Measurements from ENCODE around the gene CELF1.
"Not testable (repeated sequence)": the region's sequence is repeated elsewhere in the genome, so short reads cannot be mapped to it uniquely, and the experiment has no call there.

Gene CELF1

GRCh38 chr11:47534704-47535251, 18.2 kb downstream of the CELF1 start:
- no peaks in the 10 kb centered on the region for H3K9me3 ChIP-seq (ENCODE audit: control insufficient read depth, low read depth, low read length)
- H3K27ac ChIP-seq (ENCODE audit: low read length): no peak overlapping the region
- H3K9ac ChIP-seq (ENCODE audit: low read length): no peak overlapping the region
- peaks cover 4% of the 10 kb centered on the region for H3K36me3 ChIP-seq (ENCODE audit: control insufficient read depth, low read depth, low read length)
- H3K27me3 ChIP-seq (ENCODE audit: control insufficient read depth, insufficient read depth, low read length): no peaks in the 10 kb centered on the region
- peaks cover 7% of the 10 kb centered on the region for H3K4me1 ChIP-seq (ENCODE audit: control insufficient read depth, low read depth, low read length)
- no peak overlapping the region for H3K4me3 ChIP-seq (ENCODE audit: low read length)

- Histone ChIP-seq H3K9ac (ENCODE audit: low read length) (no peak overlapping the region), H3K9me3 (ENCODE audit: control insufficient read depth, low read depth, low read length) (no peaks in the 10 kb centered on the region), H3K27ac (ENCODE audit: low read length) (no peak overlapping the region), H3K36me3 (ENCODE audit: control insufficient read depth, low read depth, low read length) (peaks cover 5% of the 10 kb centered on the region), H3K4me1 (ENCODE audit: control insufficient read depth, low read depth, low read length) (peaks cover 7% of the 10 kb centered on the region), H3K4me3 (ENCODE audit: low read length) (no peak overlapping the region), H3K27me3 (ENCODE audit: control insufficient read depth, insufficient read depth, low read length) (no peaks in the 10 kb centered on the region)
Measured at GRCh38 chr11:47533690-47534151, 19.2 kb downstream of the CELF1 start.

DNA sequence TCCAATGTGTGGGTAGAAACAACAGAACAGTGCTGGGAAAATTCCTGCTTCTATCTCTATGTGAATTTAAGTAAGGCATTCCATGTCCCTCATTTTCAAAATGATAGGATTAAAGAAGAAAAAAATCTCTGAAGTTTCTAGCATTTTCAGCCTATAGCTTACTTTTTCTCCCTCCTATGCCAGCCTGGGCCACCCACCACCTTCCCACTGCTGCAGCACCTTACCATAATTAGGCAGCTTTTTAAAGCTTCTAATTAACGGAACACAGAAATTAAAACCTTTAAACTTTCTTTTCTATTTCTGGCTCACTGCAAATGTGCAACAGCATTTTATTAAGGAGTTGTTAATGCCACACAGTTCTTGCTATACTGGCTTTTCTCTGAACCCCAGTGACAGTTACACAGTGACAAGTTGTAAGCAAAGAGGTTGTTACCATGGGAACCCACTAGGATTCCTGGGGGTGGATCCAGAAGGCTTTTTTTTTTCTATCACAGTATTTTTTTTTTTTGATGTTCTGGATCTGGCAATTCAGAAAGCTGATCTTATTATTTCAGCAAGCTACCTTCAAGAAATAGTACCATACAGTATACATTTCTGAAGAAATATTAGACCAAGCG, 20.2 kb downstream of the CELF1 start:
- Histone ChIP-seq H3K9ac (ENCODE audit: low read length) (no peak overlapping the region), H3K36me3 (ENCODE audit: control insufficient read depth, low read depth, low read length) (peaks cover 5% of the 10 kb centered on the region), H3K9me3 (ENCODE audit: control insufficient read depth, low read depth, low read length) (no peaks in the 10 kb centered on the region), H3K4me3 (ENCODE audit: low read length) (no peak overlapping the region), H3K4me1 (ENCODE audit: control insufficient read depth, low read depth, low read length) (peaks cover 7% of the 10 kb centered on the region), H3K27me3 (ENCODE audit: control insufficient read depth, insufficient read depth, low read length) (no peaks in the 10 kb centered on the region), H3K27ac (ENCODE audit: low read length) (no peak overlapping the region)

- H3K9me3 ChIP-seq (ENCODE audit: control insufficient read depth, low read depth, low read length): no peaks in the 10 kb centered on the region
- peaks cover 7% of the 10 kb centered on the region for H3K4me1 ChIP-seq (ENCODE audit: control insufficient read depth, low read depth, low read length)
- H3K4me3 ChIP-seq (ENCODE audit: low read length): no peak overlapping the region
- peaks cover 5% of the 10 kb centered on the region for H3K36me3 ChIP-seq (ENCODE audit: control insufficient read depth, low read depth, low read length)
- no peaks in the 10 kb centered on the region for H3K27me3 ChIP-seq (ENCODE audit: control insufficient read depth, insufficient read depth, low read length)
- no peak overlapping the region for H3K27ac ChIP-seq (ENCODE audit: low read length)
- H3K9ac ChIP-seq (ENCODE audit: low read length): no peak overlapping the region
Measured at GRCh38 chr11:47531666-47532065, 21.3 kb downstream of the CELF1 start.

DNA sequence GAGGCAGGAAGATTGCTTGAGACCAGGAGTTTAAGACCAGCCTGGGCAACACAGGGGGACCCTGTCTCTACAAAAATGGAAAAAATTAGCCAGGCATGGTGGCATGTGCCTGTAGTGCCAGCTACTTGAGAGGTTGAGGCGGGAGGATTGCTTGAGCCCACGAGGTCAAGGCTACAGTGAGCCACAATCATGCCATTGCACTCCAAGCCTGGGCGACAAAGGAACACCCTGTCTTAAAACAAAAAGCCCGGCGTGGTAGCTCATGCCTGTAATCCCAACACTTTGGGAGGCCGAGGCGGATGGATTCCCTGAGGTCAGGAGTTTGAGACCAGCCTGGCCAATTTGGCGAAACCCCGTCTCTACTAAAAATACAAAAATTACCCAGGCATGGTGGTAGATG, 22.2 kb downstream of the CELF1 start:
- H3K27ac ChIP-seq (ENCODE audit: low read length); H3K9ac ChIP-seq (ENCODE audit: low read length); H3K27me3 ChIP-seq (ENCODE audit: control insufficient read depth, insufficient read depth, low read length); H3K4me1 ChIP-seq (ENCODE audit: control insufficient read depth, low read depth, low read length); H3K36me3 ChIP-seq (ENCODE audit: control insufficient read depth, low read depth, low read length); H3K4me3 ChIP-seq (ENCODE audit: low read length); H3K9me3 ChIP-seq (ENCODE audit: control insufficient read depth, low read depth, low read length): not testable (repeated sequence)

GRCh38 chr11:47529951-47530350, 23.0 kb downstream of the CELF1 start:
- H3K4me1 ChIP-seq (ENCODE audit: control insufficient read depth, low read depth, low read length): peaks cover 14% of the 10 kb centered on the region
- H3K4me3 ChIP-seq (ENCODE audit: low read length): no peak overlapping the region
- H3K9ac ChIP-seq (ENCODE audit: low read length): no peak overlapping the region
- peaks cover 5% of the 10 kb centered on the region for H3K36me3 ChIP-seq (ENCODE audit: control insufficient read depth, low read depth, low read length)
- no peaks in the 10 kb centered on the region for H3K9me3 ChIP-seq (ENCODE audit: control insufficient read depth, low read depth, low read length)
- no peak overlapping the region for H3K27ac ChIP-seq (ENCODE audit: low read length)
- H3K27me3 ChIP-seq (ENCODE audit: control insufficient read depth, insufficient read depth, low read length): no peaks in the 10 kb centered on the region

GRCh38 chr11:47527186-47527585, 25.7 kb downstream of the CELF1 start:
- Histone ChIP-seq H3K9ac (ENCODE audit: low read length) (no peak overlapping the region), H3K4me3 (ENCODE audit: low read length) (no peak overlapping the region)

DNA sequence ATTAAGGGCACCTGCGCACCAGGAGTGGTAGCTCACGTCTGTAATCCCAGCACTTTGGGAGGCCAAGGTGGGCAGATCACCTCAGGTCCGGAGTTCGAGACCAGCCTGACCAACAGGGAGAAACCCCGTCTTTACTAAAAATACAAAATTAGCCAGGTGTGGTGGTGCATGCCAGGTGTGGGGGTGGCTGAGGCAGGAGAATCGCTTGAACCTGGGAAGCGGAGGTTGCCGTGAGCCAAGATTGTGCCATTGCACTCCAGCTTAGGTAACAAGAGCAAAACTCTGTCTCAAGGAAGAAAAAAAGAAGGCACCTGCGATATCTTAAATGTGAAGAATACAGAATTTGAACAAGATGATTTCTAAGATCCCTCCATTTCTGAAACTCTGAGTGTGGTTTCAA, 26.9 kb downstream of the CELF1 start:
- not testable (repeated sequence) for H3K27ac ChIP-seq (ENCODE audit: low read length); H3K9me3 ChIP-seq (ENCODE audit: control insufficient read depth, low read depth, low read length); H3K36me3 ChIP-seq (ENCODE audit: control insufficient read depth, low read depth, low read length); H3K4me3 ChIP-seq (ENCODE audit: low read length); H3K27me3 ChIP-seq (ENCODE audit: control insufficient read depth, insufficient read depth, low read length); H3K9ac ChIP-seq (ENCODE audit: low read length)
- H3K4me1 ChIP-seq (ENCODE audit: control insufficient read depth, low read depth, low read length): peaks cover 24% of the 10 kb centered on the region

More at GRCh38 chr11:47527186-47527585, 25.7 kb downstream of the CELF1 start:
- peaks cover 5% of the 10 kb centered on the region for H3K36me3 ChIP-seq (ENCODE audit: control insufficient read depth, low read depth, low read length)
- H3K27ac ChIP-seq (ENCODE audit: low read length): no peak overlapping the region
- H3K27me3 ChIP-seq (ENCODE audit: control insufficient read depth, insufficient read depth, low read length): no peaks in the 10 kb centered on the region
- H3K4me1 ChIP-seq (ENCODE audit: control insufficient read depth, low read depth, low read length): peaks cover 24% of the 10 kb centered on the region
- H3K9me3 ChIP-seq (ENCODE audit: control insufficient read depth, low read depth, low read length): no peaks in the 10 kb centered on the region

GRCh38 chr11:47524291-47524874, 28.5 kb downstream of the CELF1 start:
- H3K9me3 ChIP-seq (ENCODE audit: control insufficient read depth, low read depth, low read length): no peaks in the 10 kb centered on the region
- H3K9ac ChIP-seq (ENCODE audit: low read length): no peak overlapping the region
- no peaks in the 10 kb centered on the region for H3K27me3 ChIP-seq (ENCODE audit: control insufficient read depth, insufficient read depth, low read length)
- no peaks in the 10 kb centered on the region for H3K36me3 ChIP-seq (ENCODE audit: control insufficient read depth, low read depth, low read length)
- H3K27ac ChIP-seq (ENCODE audit: low read length): no peak overlapping the region
- H3K4me1 ChIP-seq (ENCODE audit: control insufficient read depth, low read depth, low read length): peaks cover 24% of the 10 kb centered on the region
- H3K4me3 ChIP-seq (ENCODE audit: low read length): no peak overlapping the region

- Histone ChIP-seq H3K9me3 (ENCODE audit: control insufficient read depth, low read depth, low read length) (no peaks in the 10 kb centered on the region), H3K27me3 (ENCODE audit: control insufficient read depth, insufficient read depth, low read length) (no peaks in the 10 kb centered on the region), H3K4me3 (ENCODE audit: low read length) (no peak overlapping the region), H3K27ac (ENCODE audit: low read length) (no peak overlapping the region), H3K9ac (ENCODE audit: low read length) (no peak overlapping the region), H3K4me1 (ENCODE audit: control insufficient read depth, low read depth, low read length) (peaks cover 24% of the 10 kb centered on the region), H3K36me3 (ENCODE audit: control insufficient read depth, low read depth, low read length) (no peaks in the 10 kb centered on the region)
Measured at GRCh38 chr11:47523490-47524225, 29.3 kb downstream of the CELF1 start.

DNA sequence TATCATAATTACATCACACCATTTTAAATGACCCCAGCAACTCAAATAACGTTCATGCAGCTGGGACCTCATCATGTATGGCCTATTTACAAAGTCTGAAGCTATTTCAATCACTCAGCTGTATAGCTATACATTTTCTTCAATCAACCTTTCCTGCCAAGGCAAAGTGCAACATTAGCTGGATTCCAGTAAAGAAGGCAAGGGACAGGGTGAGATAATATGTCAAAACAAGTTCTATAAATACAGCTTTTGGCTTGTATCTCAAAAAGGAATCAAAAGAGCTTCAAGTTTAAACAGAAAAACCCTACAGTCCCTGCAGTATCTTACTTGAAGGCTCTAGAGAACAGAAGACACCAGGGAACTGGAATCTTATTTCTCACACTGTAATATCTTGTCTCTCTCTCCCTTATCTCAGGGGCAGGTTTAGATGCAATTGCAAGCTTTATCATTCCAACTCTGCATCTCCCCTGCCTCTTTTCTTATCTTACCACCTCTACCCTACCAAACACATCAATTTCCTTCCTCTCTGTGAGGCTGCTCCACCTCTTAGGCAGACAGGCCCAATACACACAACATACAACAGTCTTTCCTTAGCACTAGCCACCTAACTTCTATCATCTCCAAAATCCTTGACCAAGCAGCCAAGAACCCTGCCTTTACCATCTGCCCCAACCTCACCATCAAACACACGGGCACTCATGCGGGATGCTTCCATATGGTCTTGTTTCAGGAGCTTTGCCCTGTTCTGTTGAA, 34.5 kb downstream of the CELF1 start:
- no peaks in the 10 kb centered on the region for H3K27me3 ChIP-seq (ENCODE audit: control insufficient read depth, insufficient read depth, low read length)
- no peak overlapping the region for H3K27ac ChIP-seq (ENCODE audit: low read length)
- H3K4me3 ChIP-seq (ENCODE audit: low read length): no peak overlapping the region
- peaks cover 7% of the 10 kb centered on the region for H3K4me1 ChIP-seq (ENCODE audit: control insufficient read depth, low read depth, low read length)
- no peaks in the 10 kb centered on the region for H3K36me3 ChIP-seq (ENCODE audit: control insufficient read depth, low read depth, low read length)
- no peak overlapping the region for H3K9ac ChIP-seq (ENCODE audit: low read length)
- H3K9me3 ChIP-seq (ENCODE audit: control insufficient read depth, low read depth, low read length): no peaks in the 10 kb centered on the region

Measured in iPS-18a (cell line).